Activated CD8-positive, alpha-beta memory T cell treated with anti-CD3 and anti-CD28 coated beads, Interleukin-2, amount 10 ng/mL, durations not matched to agents 7 days and 5 days (primary cell): Measurements from ENCODE around the gene DLGAP1. TPM values are rescaled to one million over a fixed set of nuclear protein-coding genes. Genes with fewer than 3 reads are reported as not detected.
"Not testable (repeated sequence)": the region's sequence is repeated elsewhere in the genome, so short reads cannot be mapped to it uniquely, and the experiment has no call there.

Experiments used
- ATAC-seq: fragments of 150-1000 bp; cut with Tn5 transposase; one replicate; pipeline ENCODE4 v1.10.0; 2021; ENCODE audit warnings: moderate library complexity
- CTCF ChIA-PET: fragments of 350-600 bp; sonication (Branson Sonifier 250); formaldehyde crosslinking; loops from one replicate; lab custom pipeline; 2021; ENCODE audit warnings: antibody characterized with exemption; lab: Charles Lee
- DNase-seq: peaks from one replicate; pipeline ENCODE4 v3.0.0-alpha.2; 2020
- H3K27ac Mint-ChIP-seq: one replicate; pipeline ENCODE4 v1.8.0; 2021; ENCODE audit warnings: mild to moderate bottlenecking, mixed read lengths
- H3K27me3 Mint-ChIP-seq: one replicate; pipeline ENCODE4 v1.8.0; 2021; ENCODE audit warnings: mixed read lengths
- H3K36me3 Mint-ChIP-seq: one replicate; pipeline ENCODE4 v1.8.0; 2021; ENCODE audit warnings: mild to moderate bottlenecking, mixed read lengths
- H3K4me1 Mint-ChIP-seq: one replicate; pipeline ENCODE4 v1.8.0; 2021; ENCODE audit warnings: mixed read lengths
- H3K4me3 Mint-ChIP-seq: one replicate; pipeline ENCODE4 v1.8.0; 2021; ENCODE audit warnings: mild to moderate bottlenecking, moderate library complexity, mixed read lengths
- H3K9me3 Mint-ChIP-seq: one replicate; pipeline ENCODE4 v1.8.0; 2022; ENCODE audit warnings: low read depth, mixed read lengths
- total RNA-seq, 2 experiments: library from RNA; stranded (reverse); gene quantifications; one replicate each; pipeline ENCODE4 v1.2.3, GENCODE V29; 2021

Gene DLGAP1
- total RNA-seq, 2 experiments from 2014 or later = not detected

GRCh38 chr18:4357579-4357978, 97.5 kb downstream of the DLGAP1 start:
- H3K27me3 Mint-ChIP-seq = no peaks in the 10 kb centered on the region
- ATAC-seq (no peak), DNase-seq (no peak)
- no peaks in the 10 kb centered on the region for H3K36me3 Mint-ChIP-seq
- CTCF ChIA-PET = no interaction called here
- H3K4me3 Mint-ChIP-seq = no peak overlapping the region
- H3K27ac Mint-ChIP-seq = no peak overlapping the region
- H3K9me3 Mint-ChIP-seq = peaks cover 23% of the 10 kb centered on the region
- no peaks in the 10 kb centered on the region for H3K4me1 Mint-ChIP-seq

- Mint-ChIP-seq H3K27ac (no peak overlapping the region), H3K36me3 (no peaks in the 10 kb centered on the region), H3K4me1 (no peaks in the 10 kb centered on the region), H3K27me3 (no peaks in the 10 kb centered on the region), H3K4me3 (no peak overlapping the region), H3K9me3 (peaks cover 21% of the 10 kb centered on the region)
- DNase-seq (no peak), ATAC-seq (no peak)
- CTCF ChIA-PET = no interaction called here
Measured at GRCh38 chr18:4356929-4357328, 98.2 kb downstream of the DLGAP1 start.

- CTCF ChIA-PET = no interaction called here
- Mint-ChIP-seq H3K36me3 (no peaks in the 10 kb centered on the region), H3K4me3 (no peak overlapping the region)
Measured at GRCh38 chr18:4353853-4354418, 101.2 kb downstream of the DLGAP1 start.

DNA sequence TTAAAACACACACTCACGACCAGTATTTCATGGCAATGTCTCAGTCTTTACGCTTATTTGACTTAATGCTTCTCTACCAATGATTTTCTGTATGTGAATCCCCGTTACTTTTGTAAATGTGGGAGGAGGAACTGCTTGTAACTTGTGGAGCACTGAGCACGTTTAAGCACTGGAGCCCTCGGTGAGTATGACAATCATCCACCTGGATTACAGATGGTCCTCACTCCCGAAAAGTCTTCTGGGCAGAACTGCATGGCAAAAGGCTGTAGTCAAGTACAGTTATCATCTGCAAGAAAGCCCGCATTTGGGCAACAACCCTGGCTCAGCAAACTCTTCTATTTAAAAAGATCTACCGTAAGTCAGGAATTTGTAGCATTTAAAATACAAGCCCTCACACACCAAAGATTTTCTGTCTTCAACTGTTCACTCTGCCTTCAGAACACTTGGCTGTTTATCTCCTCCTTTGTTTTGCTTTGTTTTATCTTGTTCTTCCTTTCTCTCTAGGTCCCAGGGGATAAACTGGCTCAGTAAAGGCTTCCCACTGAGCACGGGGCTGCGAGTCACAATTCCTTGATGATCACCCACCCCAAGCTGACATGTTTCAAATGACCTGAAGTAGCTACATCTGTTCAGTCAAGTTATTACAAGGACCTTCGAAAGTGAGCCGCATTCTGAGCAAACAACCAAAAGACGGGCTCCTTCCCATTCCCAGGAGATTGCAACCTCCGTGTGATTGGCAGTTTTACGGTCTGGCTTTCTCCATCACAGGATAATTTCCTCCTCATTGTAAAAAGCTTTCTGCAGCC, 102.2 kb downstream of the DLGAP1 start:
- H3K36me3 Mint-ChIP-seq = no peaks in the 10 kb centered on the region
- DNase-seq (no peak), ATAC-seq (no peak)
- H3K9me3 Mint-ChIP-seq = peaks cover 14% of the 10 kb centered on the region
- no peaks in the 10 kb centered on the region for H3K27me3 Mint-ChIP-seq
- H3K4me1 Mint-ChIP-seq = no peaks in the 10 kb centered on the region
- CTCF ChIA-PET = no interaction called here
- H3K27ac Mint-ChIP-seq = no peak overlapping the region
- H3K4me3 Mint-ChIP-seq = no peak overlapping the region

More at GRCh38 chr18:4353853-4354418, 101.2 kb downstream of the DLGAP1 start:
- H3K27me3 Mint-ChIP-seq = no peaks in the 10 kb centered on the region
- H3K27ac Mint-ChIP-seq = no peak overlapping the region
- no peak for ATAC-seq
- peaks cover 11% of the 10 kb centered on the region for H3K9me3 Mint-ChIP-seq
- no peak for DNase-seq
- H3K4me1 Mint-ChIP-seq = no peaks in the 10 kb centered on the region

DNA sequence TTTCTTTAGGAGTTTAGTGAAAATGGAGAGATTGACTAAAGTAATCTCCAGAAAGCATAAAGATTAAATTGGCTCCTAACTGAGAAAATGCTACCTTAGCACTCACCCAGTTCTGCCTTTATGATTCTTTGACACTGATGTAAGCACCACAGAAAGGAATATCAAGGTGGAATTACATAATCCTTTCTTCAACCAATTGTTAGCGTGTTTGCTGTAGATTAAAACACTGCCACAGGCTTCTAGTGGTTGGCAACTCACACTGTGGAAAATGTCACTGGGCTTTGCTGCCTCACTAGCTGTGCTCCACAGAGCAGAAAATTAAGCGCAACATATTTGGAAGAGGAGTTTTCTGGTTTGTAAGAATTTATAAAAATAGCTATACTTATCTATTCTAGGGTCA, 104.1 kb downstream of the DLGAP1 start:
- no peaks in the 10 kb centered on the region for H3K4me1 Mint-ChIP-seq
- H3K27ac Mint-ChIP-seq = no peak overlapping the region
- no peaks in the 10 kb centered on the region for H3K36me3 Mint-ChIP-seq
- no peak overlapping the region for H3K4me3 Mint-ChIP-seq
- DNase-seq = no peak
- CTCF ChIA-PET = no interaction called here
- no peak for ATAC-seq
- H3K27me3 Mint-ChIP-seq = no peaks in the 10 kb centered on the region
- H3K9me3 Mint-ChIP-seq = peaks cover 8% of the 10 kb centered on the region

GRCh38 chr18:4335386-4335785, 119.7 kb downstream of the DLGAP1 start:
- ATAC-seq (no peak), DNase-seq (no peak)
- Mint-ChIP-seq H3K27ac (no peak overlapping the region), H3K36me3 (no peaks in the 10 kb centered on the region), H3K4me1 (no peaks in the 10 kb centered on the region), H3K4me3 (no peak overlapping the region), H3K9me3 (peaks cover 6% of the 10 kb centered on the region), H3K27me3 (no peaks in the 10 kb centered on the region)
- CTCF ChIA-PET = no interaction called here

DNA sequence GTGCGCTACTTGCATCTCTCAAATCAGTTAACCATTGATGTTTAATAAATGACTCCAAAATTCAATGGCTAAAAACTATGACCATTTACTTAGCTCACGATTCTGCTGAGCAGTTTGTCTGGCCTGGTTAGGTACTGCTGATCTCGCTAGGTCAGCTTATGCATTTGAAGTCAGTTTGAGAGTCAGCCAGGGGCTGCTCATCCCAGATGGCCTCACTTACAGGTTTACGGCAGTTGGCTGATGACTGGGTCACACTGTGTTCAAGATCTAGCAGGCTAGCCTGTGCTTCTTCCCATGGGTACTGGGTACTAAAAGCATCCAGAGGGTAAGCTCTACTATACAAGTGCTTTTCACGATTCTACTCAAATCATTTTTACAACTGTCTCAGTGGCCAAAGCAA, 122.1 kb downstream of the DLGAP1 start:
- no peaks in the 10 kb centered on the region for H3K27me3 Mint-ChIP-seq
- H3K27ac Mint-ChIP-seq = no peak overlapping the region
- H3K36me3 Mint-ChIP-seq = no peaks in the 10 kb centered on the region
- CTCF ChIA-PET = no interaction called here
- no peak for DNase-seq
- no peak for ATAC-seq
- no peaks in the 10 kb centered on the region for H3K4me1 Mint-ChIP-seq
- H3K9me3 Mint-ChIP-seq = peaks cover 6% of the 10 kb centered on the region
- no peak overlapping the region for H3K4me3 Mint-ChIP-seq

DNA sequence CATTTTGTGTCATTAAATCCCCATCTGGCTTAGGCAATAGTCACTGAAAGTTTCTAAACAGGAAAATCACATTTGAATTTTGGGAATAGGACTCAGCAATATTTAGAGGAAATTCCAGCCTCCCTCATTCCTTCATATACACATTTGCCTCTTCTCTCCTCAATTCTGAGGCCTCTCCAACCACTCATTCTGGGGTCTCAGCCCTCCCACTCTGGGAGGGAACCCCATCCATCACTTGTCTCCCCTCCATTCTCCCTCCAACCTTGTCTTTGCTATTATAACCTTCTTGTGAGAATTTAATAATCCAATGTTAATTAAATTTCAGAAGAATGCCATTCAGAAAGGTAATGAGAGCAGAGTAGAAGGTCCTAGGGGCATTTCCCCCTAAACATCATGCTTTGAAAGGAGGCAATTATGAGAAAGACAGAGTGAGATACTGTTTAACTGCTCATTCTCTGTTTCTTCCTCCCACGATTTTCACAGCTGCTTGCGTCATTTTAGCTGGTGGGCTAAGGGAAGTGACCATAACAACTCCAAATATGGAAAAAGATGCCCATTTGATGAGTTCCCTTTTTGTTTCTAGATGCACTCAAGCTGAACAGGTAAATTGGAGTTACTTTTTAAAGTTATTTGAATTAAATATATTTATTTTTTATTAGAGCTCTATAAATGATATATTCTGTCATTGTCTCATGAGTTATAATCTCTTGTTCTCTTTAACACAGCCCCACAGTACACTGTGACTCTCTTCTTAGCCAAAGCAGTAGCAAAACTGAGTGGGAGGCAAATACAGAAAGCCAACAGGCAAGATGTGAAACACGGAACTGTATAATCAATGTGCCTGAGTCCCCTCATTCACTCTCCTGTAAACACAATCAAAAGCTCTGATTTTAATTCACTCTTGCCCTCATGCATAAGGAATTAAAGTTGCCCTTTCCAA, 135.1 kb downstream of the DLGAP1 start:
- no peak overlapping the region for H3K27ac Mint-ChIP-seq

DNA sequence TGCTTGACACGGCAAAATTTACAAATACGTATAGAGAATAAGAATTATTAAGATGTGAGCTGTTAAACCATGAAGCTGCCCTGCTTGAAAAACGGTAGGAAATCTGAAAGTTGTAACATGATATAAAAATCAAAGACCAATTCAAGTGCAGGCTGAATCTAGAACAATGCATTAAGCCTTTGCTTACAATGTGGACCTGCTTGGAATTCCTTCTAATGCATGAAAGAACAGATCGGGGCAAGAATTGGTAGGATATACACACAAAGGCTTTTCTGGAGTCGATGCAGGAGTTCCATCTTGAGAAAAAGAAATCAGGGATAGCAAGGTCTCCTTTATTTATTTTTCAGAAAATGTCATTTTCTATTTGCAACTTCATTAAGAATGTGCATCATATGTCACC, 136.8 kb downstream of the DLGAP1 start:
- Mint-ChIP-seq H3K4me1 (no peaks in the 10 kb centered on the region), H3K27ac (no peak overlapping the region), H3K4me3 (no peak overlapping the region), H3K36me3 (no peaks in the 10 kb centered on the region), H3K27me3 (no peaks in the 10 kb centered on the region), H3K9me3 (no peaks in the 10 kb centered on the region)
- ATAC-seq (no peak), DNase-seq (no peak)
- CTCF ChIA-PET = no interaction called here

More for the DNA sequence above, 135.1 kb downstream of the DLGAP1 start:
- no peaks in the 10 kb centered on the region for H3K4me1 Mint-ChIP-seq
- no peak overlapping the region for H3K4me3 Mint-ChIP-seq
- DNase-seq (no peak), ATAC-seq (no peak)
- H3K36me3 Mint-ChIP-seq = no peaks in the 10 kb centered on the region
- peaks cover 4% of the 10 kb centered on the region for H3K9me3 Mint-ChIP-seq
- CTCF ChIA-PET = no interaction called here
- no peaks in the 10 kb centered on the region for H3K27me3 Mint-ChIP-seq

- H3K36me3 Mint-ChIP-seq, DNase-seq, H3K4me3 Mint-ChIP-seq, H3K4me1 Mint-ChIP-seq, H3K9me3 Mint-ChIP-seq, ATAC-seq, CTCF ChIA-PET, H3K27me3 Mint-ChIP-seq, H3K27ac Mint-ChIP-seq: not testable (repeated sequence)
Measured at GRCh38 chr18:4311945-4312344, 143.2 kb downstream of the DLGAP1 start.

DNA sequence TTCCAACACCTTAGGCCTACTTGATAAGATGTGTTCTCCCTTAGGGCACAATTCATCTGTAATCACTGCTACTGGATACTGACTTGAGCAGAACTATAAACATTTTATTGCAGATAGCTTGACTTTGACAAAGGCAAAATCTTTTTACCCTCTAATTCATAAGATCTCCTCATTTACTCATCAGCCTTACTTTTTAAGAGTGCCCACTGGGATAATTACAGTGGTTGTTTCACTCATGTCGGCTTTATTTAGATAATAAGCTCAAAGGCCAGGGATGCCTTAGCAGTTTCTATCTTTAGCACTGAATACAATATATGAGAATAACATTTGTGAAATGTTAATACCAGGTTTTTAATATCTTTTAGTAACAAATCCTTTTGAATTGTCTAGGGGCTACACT, 144.0 kb downstream of the DLGAP1 start:
- DNase-seq (no peak), ATAC-seq (no peak)
- Mint-ChIP-seq H3K4me1 (no peaks in the 10 kb centered on the region), H3K4me3 (no peak overlapping the region), H3K27ac (no peak overlapping the region), H3K27me3 (no peaks in the 10 kb centered on the region), H3K36me3 (no peaks in the 10 kb centered on the region), H3K9me3 (no peaks in the 10 kb centered on the region)
- CTCF ChIA-PET = no interaction called here

DNA sequence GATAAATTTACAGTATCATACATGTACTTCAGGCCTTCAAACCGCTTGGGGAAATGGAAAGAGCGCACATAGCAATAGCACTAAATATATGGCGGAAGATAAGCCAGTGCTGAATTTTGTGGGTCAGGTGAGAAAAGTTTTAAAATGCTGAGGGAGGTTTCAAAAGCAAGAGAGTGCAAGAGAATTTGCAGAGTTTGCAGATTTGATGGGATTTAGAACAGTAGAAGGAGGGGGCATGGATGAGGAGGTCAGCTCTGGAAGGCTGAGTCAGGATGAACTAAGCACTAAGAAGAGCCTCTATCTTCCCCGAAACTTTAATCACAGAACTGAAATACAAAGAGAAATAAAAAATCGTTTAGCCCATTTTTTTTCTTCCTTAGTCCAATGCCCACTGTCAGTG, 145.9 kb downstream of the DLGAP1 start:
- no peak overlapping the region for H3K4me3 Mint-ChIP-seq
- CTCF ChIA-PET = no interaction called here
- ATAC-seq (no peak), DNase-seq (no peak)
- no peaks in the 10 kb centered on the region for H3K4me1 Mint-ChIP-seq
- no peaks in the 10 kb centered on the region for H3K27me3 Mint-ChIP-seq
- no peaks in the 10 kb centered on the region for H3K36me3 Mint-ChIP-seq
- peaks cover 2% of the 10 kb centered on the region for H3K9me3 Mint-ChIP-seq
- no peak overlapping the region for H3K27ac Mint-ChIP-seq

GRCh38 chr18:4308576-4308975, 146.5 kb downstream of the DLGAP1 start:
- H3K9me3 Mint-ChIP-seq = peaks cover 2% of the 10 kb centered on the region
- H3K4me1 Mint-ChIP-seq = no peaks in the 10 kb centered on the region
- CTCF ChIA-PET = no interaction called here
- ATAC-seq (no peak), DNase-seq (no peak)
- no peak overlapping the region for H3K4me3 Mint-ChIP-seq
- no peak overlapping the region for H3K27ac Mint-ChIP-seq
- H3K27me3 Mint-ChIP-seq = no peaks in the 10 kb centered on the region
- H3K36me3 Mint-ChIP-seq = no peaks in the 10 kb centered on the region
